ENCODE results near the gene RD3L.
"Not testable (repeated sequence)": the region's sequence is repeated elsewhere in the genome, so short reads cannot be mapped to it uniquely, and the experiment has no call there.

The RD3L gene

DNA sequence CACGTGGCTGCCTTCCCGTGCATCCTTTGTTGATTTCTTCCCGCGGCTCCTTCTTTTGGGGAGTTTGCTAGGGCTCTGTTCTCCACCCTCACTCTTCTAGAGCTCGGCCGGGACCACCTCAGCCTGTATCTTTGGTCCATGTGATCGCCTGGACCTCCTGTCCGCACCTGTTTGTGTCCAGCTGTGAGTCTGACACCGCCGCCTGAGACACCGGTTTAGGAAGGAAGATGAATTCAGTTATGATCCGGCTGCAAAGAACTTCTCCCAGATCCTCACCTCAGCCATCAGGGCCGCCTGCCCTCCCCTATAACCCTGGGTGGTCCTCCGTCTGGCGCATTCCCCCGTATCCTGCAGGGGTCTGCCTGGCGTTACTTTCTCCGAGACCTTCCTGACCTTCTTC lies 14.8 kb downstream of the RD3L start:
- no peak for DNase-seq (ENCODE audit: low spot score)

DNA sequence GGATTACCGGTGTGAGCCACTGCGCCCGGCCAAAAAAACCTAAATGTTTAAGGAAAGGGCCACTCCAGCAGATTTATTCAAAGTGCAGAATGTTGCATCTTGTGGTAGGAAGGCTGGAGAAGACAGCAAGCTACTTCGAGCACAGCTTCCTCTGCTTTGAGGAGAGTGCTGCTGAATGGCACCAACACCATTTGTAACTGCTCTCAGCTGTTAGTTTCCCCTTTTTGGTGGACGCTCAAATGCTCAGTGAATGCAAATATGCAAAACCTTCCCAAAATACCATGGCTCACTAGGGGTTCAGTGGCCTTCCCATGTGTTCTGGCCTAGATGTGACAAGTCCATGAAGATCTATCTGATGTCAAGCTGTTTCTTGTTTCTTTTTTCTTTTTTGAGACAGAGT lies 17.0 kb downstream of the RD3L start:
- no peak for DNase-seq (ENCODE audit: low spot score)

- DNase-seq (ENCODE audit: low spot score), result no peak
Measured at GRCh38 chr14:103923863-103924262, 18.5 kb downstream of the RD3L start.

GRCh38 chr14:103921855-103922200 lies 20.5 kb downstream of the RD3L start:
- not testable (repeated sequence) for DNase-seq (ENCODE audit: low spot score)

DNA sequence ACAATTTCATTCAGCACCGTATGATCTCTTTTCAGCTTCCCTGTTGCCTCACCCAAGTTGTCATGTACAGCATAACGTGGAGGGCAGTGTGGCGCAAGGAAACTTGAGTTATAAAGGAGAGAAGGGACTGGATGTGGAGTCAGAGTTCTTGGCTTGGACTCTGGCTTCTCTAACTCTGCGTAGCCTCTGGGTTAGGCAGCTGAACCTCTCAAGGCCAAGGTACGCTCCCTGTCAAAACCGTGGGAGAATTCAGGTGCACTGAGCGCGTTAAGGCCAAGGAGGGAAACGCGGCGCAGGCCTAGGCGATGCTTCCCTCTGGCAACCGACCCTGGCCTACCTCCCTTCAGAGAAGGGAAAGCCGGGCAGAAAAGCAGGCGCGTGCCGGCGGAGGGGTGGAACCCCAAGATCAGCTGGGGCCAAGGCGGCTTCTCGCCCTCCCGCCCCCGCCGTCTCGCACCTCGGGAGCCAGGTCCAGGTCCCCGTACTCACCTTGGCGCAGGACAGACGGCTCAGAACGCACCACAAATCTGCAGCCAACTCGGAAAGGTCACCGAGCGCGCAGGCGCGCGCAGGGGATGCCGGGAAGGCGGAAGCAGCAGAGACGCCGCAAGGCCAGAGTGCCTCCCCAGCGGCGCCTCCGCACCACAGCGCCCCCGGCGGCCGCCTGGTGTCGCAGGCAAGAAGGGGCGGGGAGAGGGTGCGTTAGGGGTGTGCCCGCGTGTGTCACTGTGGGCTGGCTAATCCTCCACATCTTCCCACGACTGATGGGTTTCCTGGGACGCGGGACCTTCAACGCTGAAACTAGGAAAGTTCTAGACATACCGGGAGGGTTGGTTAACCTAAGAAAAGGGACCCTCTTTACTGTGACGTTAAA lies 21.1 kb downstream of the RD3L start:
- peak; percentile 98 for DNase-seq (ENCODE audit: low spot score)

DNA sequence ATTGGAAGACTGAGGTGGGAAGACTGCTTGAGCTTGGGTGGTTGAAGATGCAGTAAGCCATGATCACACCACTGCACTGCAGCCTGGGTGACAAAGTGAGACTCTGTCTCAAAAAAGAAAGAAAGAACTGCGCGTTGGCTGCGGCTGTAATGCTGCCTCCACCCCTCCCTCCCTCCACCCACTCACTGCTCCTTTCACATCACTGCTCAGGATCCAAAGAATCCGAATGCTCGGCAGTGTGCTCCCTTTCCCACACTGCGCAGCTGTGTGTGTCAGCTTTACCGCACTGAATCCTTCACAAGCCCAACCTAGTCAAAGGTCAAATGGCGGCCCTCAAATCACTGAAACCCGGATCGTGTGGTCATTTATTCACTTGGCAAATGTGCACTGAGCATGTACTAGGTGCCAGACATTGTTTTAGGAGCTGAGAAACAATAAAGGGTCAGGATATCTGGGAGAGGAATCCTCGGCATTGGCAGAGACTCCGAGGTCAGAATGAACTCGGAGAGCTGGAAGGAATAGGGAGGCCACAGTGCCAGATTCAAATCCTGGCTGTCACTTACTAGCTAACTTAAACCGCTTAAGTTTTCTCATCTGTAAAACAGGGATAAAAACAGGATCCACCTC lies 25.6 kb downstream of the RD3L start:
- DNase-seq (ENCODE audit: low spot score), result no peak

- DNase-seq (ENCODE audit: low spot score), result no peak
Measured at GRCh38 chr14:103915616-103916015, 26.7 kb downstream of the RD3L start.

DNA sequence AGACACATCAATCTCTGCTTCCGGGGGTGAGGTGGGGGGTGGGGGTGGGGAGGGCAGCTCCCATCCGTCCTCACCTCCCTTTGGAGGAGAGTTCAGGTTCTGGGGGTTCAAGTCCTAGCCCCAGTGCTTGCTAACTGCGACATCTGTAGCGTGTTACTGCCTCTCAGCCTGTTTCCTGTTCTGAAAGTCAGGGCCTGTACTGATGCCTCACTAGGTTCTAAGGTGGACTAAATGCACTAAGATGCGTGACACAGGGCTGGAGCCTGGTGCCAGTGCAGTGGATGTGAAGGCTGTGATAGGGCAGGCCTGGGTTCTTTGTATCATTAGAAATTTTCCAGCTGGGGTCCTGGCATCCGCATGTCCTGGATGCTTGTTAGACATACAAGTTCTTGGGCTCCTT lies 31.3 kb downstream of the RD3L start:
- DNase-seq (ENCODE audit: low spot score), result no peak

- peak; percentile 81 for DNase-seq (ENCODE audit: low spot score)
Measured at GRCh38 chr14:103910262-103910935, 31.9 kb downstream of the RD3L start.

- no peak for DNase-seq (ENCODE audit: low spot score)
Measured at GRCh38 chr14:103909531-103910261, 32.6 kb downstream of the RD3L start.

DNA sequence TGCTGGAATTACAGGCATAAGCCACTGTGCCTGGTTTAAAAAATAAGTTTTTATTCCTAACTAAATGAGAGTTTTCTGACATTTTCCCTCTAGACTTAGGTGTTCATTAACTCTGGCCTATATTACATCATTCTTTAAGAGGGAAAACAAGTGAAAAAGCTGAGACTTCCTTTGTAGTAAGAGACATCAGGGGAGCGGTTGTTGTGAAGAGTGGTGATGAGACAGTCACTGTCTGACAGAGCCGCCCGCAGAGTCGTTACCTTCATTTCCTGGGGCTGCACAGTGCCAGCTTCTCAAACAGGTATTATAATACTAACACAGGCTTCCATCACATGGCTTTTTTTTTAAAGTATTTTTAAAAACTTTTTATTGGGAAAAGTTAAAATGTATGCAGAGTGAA lies 33.7 kb downstream of the RD3L start:
- DNase-seq (ENCODE audit: low spot score), result no peak

GRCh38 chr14:103905842-103906456 lies 36.4 kb downstream of the RD3L start:
- no peak for DNase-seq (ENCODE audit: low spot score)

- no peak for DNase-seq (ENCODE audit: low spot score)
Measured at GRCh38 chr14:103904493-103905107, 37.7 kb downstream of the RD3L start.

DNA sequence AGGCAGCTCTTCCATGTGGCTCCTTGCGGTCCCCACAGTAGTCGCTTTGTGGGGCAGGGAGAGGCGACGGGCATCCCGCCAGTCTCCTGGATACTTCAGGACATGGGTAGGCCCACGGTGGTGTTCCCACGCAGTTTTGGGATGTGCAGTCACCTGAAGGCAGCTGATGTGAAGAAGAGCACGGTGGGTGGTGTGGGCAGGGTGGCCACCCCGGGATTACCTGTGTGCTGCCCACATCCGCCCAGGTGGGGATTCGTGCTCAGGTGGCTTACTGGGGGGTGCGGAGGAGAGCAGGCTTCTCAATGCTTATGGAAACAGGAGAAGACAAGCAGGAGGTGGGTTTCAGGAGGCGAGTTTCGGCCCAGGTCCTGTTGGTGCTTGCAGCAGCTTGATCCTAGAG lies 42.5 kb downstream of the RD3L start:
- no peak for DNase-seq (ENCODE audit: low spot score)

- no peak for DNase-seq (ENCODE audit: low spot score)
Measured at GRCh38 chr14:103899316-103899715, 43.0 kb downstream of the RD3L start.

GRCh38 chr14:103898711-103899110 lies 43.6 kb downstream of the RD3L start:
- no peak for DNase-seq (ENCODE audit: low spot score)

DNA sequence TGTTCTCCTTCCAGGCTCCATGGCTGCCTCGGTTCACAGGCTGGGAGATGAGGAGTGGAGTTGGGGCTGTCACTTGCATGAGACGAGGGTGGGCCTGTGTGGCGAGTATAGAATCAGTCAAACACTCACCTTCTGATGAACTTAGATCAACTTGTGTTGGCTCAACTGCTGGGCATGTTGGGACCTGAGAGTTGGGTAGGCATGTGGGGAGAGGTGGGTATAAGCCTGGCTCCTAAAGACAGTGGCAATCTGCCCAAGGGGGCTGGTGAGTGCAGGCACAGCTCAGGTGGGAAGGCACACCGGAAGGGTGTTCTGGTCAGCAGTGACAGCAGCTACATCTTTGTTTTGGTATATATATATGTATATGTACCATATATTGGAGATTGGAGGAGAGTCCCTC lies 44.1 kb downstream of the RD3L start:
- no peak for DNase-seq (ENCODE audit: low spot score)

DNA sequence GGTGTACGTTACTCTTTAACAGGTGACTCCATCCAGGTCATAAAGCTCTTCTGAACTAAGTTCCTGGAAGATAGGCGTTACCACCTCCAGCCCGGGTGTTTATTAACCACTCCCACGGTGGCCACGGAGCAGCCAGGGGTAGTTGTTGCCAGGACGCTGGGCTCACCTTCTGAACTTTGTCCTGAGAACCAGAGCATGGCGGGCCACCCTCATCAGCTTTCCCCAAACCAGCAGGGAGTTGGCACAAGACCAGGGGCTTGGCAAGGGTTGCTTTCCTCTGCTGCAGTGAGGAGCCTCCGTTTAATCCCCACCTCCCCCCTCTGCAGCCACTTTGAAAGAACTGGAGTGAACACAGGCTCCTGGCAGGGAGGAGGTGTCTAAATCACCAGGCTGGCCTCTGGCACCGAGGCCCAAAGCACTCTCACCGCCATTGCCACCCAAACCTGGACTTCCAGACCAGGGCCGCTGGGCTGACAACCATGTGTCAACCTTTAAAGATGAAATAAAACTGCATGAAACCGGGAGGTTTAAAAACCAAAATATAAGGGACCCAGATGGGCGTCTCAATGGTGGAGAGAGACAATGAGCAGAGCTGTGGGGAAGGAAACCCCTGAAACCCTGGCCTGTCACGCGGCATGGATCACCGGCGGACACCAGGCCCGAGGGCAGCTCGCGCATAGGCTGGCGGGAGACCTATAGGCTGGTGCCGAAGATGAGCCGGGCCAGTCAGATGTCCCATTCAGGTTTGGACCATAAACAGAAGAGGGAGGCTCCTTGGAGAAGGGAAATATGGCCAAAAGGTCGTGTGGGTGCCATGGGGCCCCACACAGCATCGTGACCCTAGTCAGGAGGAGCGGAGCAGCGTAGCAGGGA lies 45.0 kb downstream of the RD3L start:
- DNase-seq (ENCODE audit: low spot score), result no peak

GRCh38 chr14:103896578-103896977 lies 45.8 kb downstream of the RD3L start:
- no peak for DNase-seq (ENCODE audit: low spot score)

DNA sequence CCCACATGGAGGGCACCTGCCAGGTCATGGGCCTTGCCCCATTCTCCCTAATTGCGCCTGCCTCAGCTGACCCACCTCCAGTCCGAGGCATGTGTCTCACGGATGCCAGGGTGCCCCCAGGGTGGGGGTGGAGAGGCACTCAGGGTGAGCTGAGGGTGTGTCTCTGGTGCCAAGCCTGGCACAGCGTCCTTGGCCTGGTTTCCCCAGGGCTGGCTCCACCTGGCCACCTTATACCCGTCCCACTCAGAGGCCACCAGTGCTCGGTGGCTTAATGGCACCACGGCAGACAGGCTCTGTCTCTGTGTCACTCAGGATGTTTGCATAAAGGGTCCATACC lies 47.6 kb downstream of the RD3L start:
- DNase-seq (ENCODE audit: low spot score), result no peak
